H1 (cell line): ENCODE results near the gene RNU6-1. TPM values are rescaled to one million over a fixed set of nuclear protein-coding genes. Genes with fewer than 3 reads are reported as not detected.

Experiments used
- CTCF ChIA-PET: fragments of 300-600 bp; sonication (Branson Sonifier 250); formaldehyde crosslinking; loops from one replicate; lab custom pipeline; 2021; ENCODE audit not compliant: partially characterized antibody; lab: Charles Lee
- POLR2A ChIA-PET: fragments of 300-600 bp; sonication (Branson Sonifier 250); formaldehyde crosslinking; loops from one replicate; lab custom pipeline; 2021; ENCODE audit warnings: inconsistent platforms; ENCODE audit not compliant: partially characterized antibody; lab: Charles Lee
- DNase-seq, 2 experiments: peaks; one replicate each; pipeline versions ENCODE4 v3.0.0 to v3.0.0-alpha.2; 2010 to 2022; ENCODE audit warnings: low spot score in 2 of 2, low read depth in 1 of 2, mixed read lengths in 1 of 2
- FAIRE-seq: peaks from 2 replicates; lab custom pipeline; 2011; peaks lifted over from hg19 to GRCh38; lab: Jason Lieb, UNC
- H2AFZ ChIP-seq: 2 replicates; pipeline ENCODE4 v1.8.1; 2012; ENCODE audit warnings: low read length, inconsistent platforms
- H2AK5ac ChIP-seq: 2 replicates; pipeline ENCODE4 v1.6.1; 2013; ENCODE audit warnings: low read depth, low read length
- H2BK120ac ChIP-seq: replicated peaks from 2 replicates; pipeline ENCODE3; 2013; ENCODE audit warnings: low read depth, low read length, inconsistent platforms
- H2BK12ac ChIP-seq: 2 replicates; pipeline ENCODE4 v1.6.1; 2013; ENCODE audit warnings: low read depth, low read length
- H2BK15ac ChIP-seq: 2 replicates; pipeline ENCODE4 v1.6.1; 2013; ENCODE audit warnings: low read length
- H2BK20ac ChIP-seq: 2 replicates; pipeline ENCODE4 v1.6.1; 2013; ENCODE audit warnings: low read length
- H2BK5ac ChIP-seq: 2 replicates; pipeline ENCODE4 v1.6.1; 2013; ENCODE audit warnings: low read depth, low read length
- H3K14ac ChIP-seq: 2 replicates; pipeline ENCODE4 v1.6.1; 2013; ENCODE audit warnings: inconsistent platforms; ENCODE audit not compliant: insufficient read length
- H3K18ac ChIP-seq: 2 replicates; pipeline ENCODE4 v1.6.1; 2013; ENCODE audit warnings: low read length; ENCODE audit errors: extremely low read depth
- H3K23ac ChIP-seq: 2 replicates; pipeline ENCODE4 v1.6.1; 2013; ENCODE audit warnings: inconsistent platforms; ENCODE audit not compliant: insufficient read length
- H3K23me2 ChIP-seq: 2 replicates; pipeline ENCODE4 v1.6.1; 2013; ENCODE audit warnings: low read depth, low read length
- H3K27ac ChIP-seq: 2 replicates; pipeline ENCODE4 v1.6.1; 2011; ENCODE audit warnings: low read depth, low read length, inconsistent platforms
- H3K27me3 ChIP-seq, 4 experiments: replicated peaks in 1 of 4; 1 replicate in 1 of 4; 2 replicates in 3 of 4; pipeline versions ENCODE4 v1.6.1 to v1.8.1; 2011 to 2013; ENCODE audit warnings: low read length in 3 of 4, mild to moderate bottlenecking in 3 of 4, inconsistent platforms in 2 of 4, mixed read lengths in 2 of 4, moderate library complexity in 1 of 4; ENCODE audit not compliant: control insufficient read depth in 3 of 4, insufficient read depth in 3 of 4; ENCODE audit errors: extremely low read depth in 1 of 4
- H3K36me3 ChIP-seq, 4 experiments: 2 replicates each; pipeline versions ENCODE4 v1.6.1 to v1.8.1; 2011 to 2013; ENCODE audit warnings: mild to moderate bottlenecking in 4 of 4, low read length in 3 of 4, moderate library complexity in 2 of 4, control low read depth in 1 of 4, inconsistent platforms in 1 of 4; ENCODE audit not compliant: insufficient read depth in 4 of 4, control insufficient read depth in 2 of 4
- H3K4ac ChIP-seq: replicated peaks from 2 replicates; pipeline ENCODE3; 2013; ENCODE audit warnings: low read length, low read depth, mixed read lengths, inconsistent platforms; ENCODE audit not compliant: insufficient read length
- H3K4me1 ChIP-seq, 4 experiments: replicated peaks in 1 of 4; 1 replicate in 1 of 4; 2 replicates in 3 of 4; pipeline versions ENCODE4 v1.6.1 to v1.8.1; 2011 to 2013; ENCODE audit warnings: low read length in 3 of 4, inconsistent platforms in 2 of 4, mixed read lengths in 1 of 4; ENCODE audit not compliant: insufficient read depth in 4 of 4, control insufficient read depth in 3 of 4
- H3K4me2 ChIP-seq, 2 experiments: 2 replicates each; pipeline versions ENCODE4 v1.6.1 to v1.8.1; 2011 to 2013; ENCODE audit warnings: low read depth in 2 of 2, low read length in 2 of 2, control low read depth in 1 of 2, inconsistent platforms in 1 of 2, mild to moderate bottlenecking in 1 of 2; ENCODE audit not compliant: insufficient read depth in 1 of 2
- H3K4me3 ChIP-seq, 4 experiments: fragments of 200-600, 300-600 bp in 1 of 4; sonication (generic), shearing (Covaris generic), sonication (Bioruptor Twin) in 1 of 4; 2 replicates each; pipeline versions ENCODE4 v1.5.1 to v1.8.1; 2011 to 2016; ENCODE audit warnings: low read length in 4 of 4, low read depth in 3 of 4, control low read depth in 2 of 4, inconsistent platforms in 2 of 4, mild to moderate bottlenecking in 2 of 4, mixed read lengths in 1 of 4, moderate library complexity in 1 of 4; ENCODE audit not compliant: insufficient read depth in 2 of 4; ENCODE audit errors: extremely low read depth in 1 of 4
- H3K56ac ChIP-seq: replicated peaks from 2 replicates; pipeline ENCODE3; 2013; ENCODE audit warnings: low read depth, mild to moderate bottlenecking, mixed read lengths, low read length, inconsistent platforms; ENCODE audit not compliant: insufficient read length
- H3K79me1 ChIP-seq: 2 replicates; pipeline ENCODE4 v1.6.1; 2013; ENCODE audit warnings: low read depth, low read length, control low read depth
- H3K79me2 ChIP-seq, 2 experiments: 2 replicates each; pipeline versions ENCODE4 v1.6.1 to v1.8.1; 2012 to 2013; ENCODE audit warnings: low read length in 2 of 2, mild to moderate bottlenecking in 2 of 2, inconsistent platforms in 1 of 2; ENCODE audit not compliant: insufficient read depth in 2 of 2, control insufficient read depth in 1 of 2
- H3K9ac ChIP-seq, 4 experiments: replicated peaks in 1 of 4; 1 replicate in 1 of 4; 2 replicates in 3 of 4; pipeline versions ENCODE4 v1.6.1 to v1.8.1; 2011 to 2013; ENCODE audit warnings: low read depth in 3 of 4, low read length in 3 of 4, control low read depth in 2 of 4, mild to moderate bottlenecking in 2 of 4, moderate library complexity in 2 of 4, inconsistent platforms in 1 of 4; ENCODE audit errors: extremely low read depth in 1 of 4
- H3K9me3 ChIP-seq, 2 experiments: 2 replicates each; pipeline versions ENCODE4 v1.6.1 to v1.8.1; 2012 to 2013; ENCODE audit warnings: mild to moderate bottlenecking in 2 of 2, moderate library complexity in 2 of 2, control low read depth in 1 of 2, inconsistent platforms in 1 of 2, low read depth in 1 of 2, low read length in 1 of 2, mixed read lengths in 1 of 2; ENCODE audit not compliant: insufficient read depth in 2 of 2
- H4K20me1 ChIP-seq, 2 experiments: replicated peaks in 1 of 2; 2 replicates each; pipeline versions ENCODE3 to v1.8.1; 2011 to 2013; ENCODE audit warnings: inconsistent platforms in 2 of 2, low read length in 2 of 2, mild to moderate bottlenecking in 1 of 2; ENCODE audit not compliant: insufficient read depth in 2 of 2, control insufficient read depth in 1 of 2
- H4K5ac ChIP-seq: 2 replicates; pipeline ENCODE4 v1.6.1; 2013; ENCODE audit warnings: low read length, low read depth, mixed read lengths, inconsistent platforms; ENCODE audit not compliant: insufficient read length
- H4K8ac ChIP-seq: 2 replicates; pipeline ENCODE4 v1.8.0; 2013; ENCODE audit warnings: mild to moderate bottlenecking, moderate library complexity, low read length, inconsistent platforms; ENCODE audit not compliant: insufficient read depth; ENCODE audit errors: extremely low read depth
- H4K91ac ChIP-seq: replicated peaks from 2 replicates; pipeline ENCODE3; 2013; ENCODE audit warnings: low read length, mixed read lengths, inconsistent platforms; ENCODE audit not compliant: insufficient read length
- CBX8 ChIP-seq: fragments of 300-800, 300-1000 bp; sonication (generic); IDR thresholded peaks from 2 replicates; pipeline ENCODE4 v1.7.1; 2016; ENCODE audit warnings: low read depth, low read length, borderline replicate concordance
- EZH2 ChIP-seq: fragments of 200-600 bp; sonication (generic); IDR thresholded peaks from 2 replicates; pipeline ENCODE4 v1.7.1; 2012; ENCODE audit warnings: low read depth, mild to moderate bottlenecking, moderate library complexity, low read length, inconsistent platforms; ENCODE audit not compliant: severe bottlenecking
- KDM4A ChIP-seq: IDR thresholded peaks from one replicate; pipeline ENCODE4 v1.7.1; 2012; ENCODE audit warnings: low read depth, mild to moderate bottlenecking, moderate library complexity, low read length, inconsistent platforms; ENCODE audit not compliant: severe bottlenecking
- TAF1 ChIP-seq: IDR thresholded peaks from 2 replicates; pipeline ENCODE4 v1.6.1; 2011; ENCODE audit warnings: mild to moderate bottlenecking, low read depth, low read length
- TBP ChIP-seq: IDR thresholded peaks from 2 replicates; pipeline ENCODE4 v1.6.1; 2011; ENCODE audit warnings: low read depth, low read length, improper control_type of control experiment
- WGBS, 2 experiments: shearing (Covaris generic) in 1 of 2; methylation state at CpG; one replicate each; pipeline versions ENCODE4 v1.1.6 to v1.1.7; 2013 to 2015; ENCODE audit warnings: low lambda C conversion rate in 2 of 2, mixed read lengths in 2 of 2, inconsistent platforms in 1 of 2, low coverage in 1 of 2, missing lambda C conversion rate in 1 of 2; ENCODE audit not compliant: insufficient replicate concordance in 2 of 2, insufficient coverage in 1 of 2, insufficient read length in 1 of 2; ENCODE audit errors: extremely low coverage in 1 of 2, missing lambda C conversion rate in 1 of 2; 5-methylcytosine and 5-hydroxymethylcytosine counted together
- polyA plus RNA-seq, 7 experiments: library from polyadenylated mRNA; depleted of rRNA in 3 of 7; stranded (reverse) in 5 of 7; unstranded in 2 of 7; fragments of >200 nt in 5 of 7; fragments of 200-250 nt in 2 of 7; gene quantifications; 1 replicate in 5 of 7; 2 replicates in 1 of 7; 4 replicates in 1 of 7; pipeline versions ENCODE4 v1.2.1 to v1.2.3, GENCODE V29; 2011 to 2013; ENCODE audit warnings: missing spikeins in 2 of 7, mixed read lengths in 2 of 7
- total RNA-seq: library from RNA; stranded (reverse); fragmentation: NEBNext Ultra II Directional; extraction: Animal tissue kit (Norgen Biotek cat#: 25700); gene quantifications from 2 replicates; pipeline ENCODE4 v1.2.1, GENCODE V29; 2021
- TF ChIP-seq, protein P1 (sequence below): IDR thresholded peaks from 2 replicates; pipeline ENCODE4 v1.6.1; 2011; ENCODE audit warnings: low read depth, mild to moderate bottlenecking, low read length; ENCODE audit not compliant: insufficient read depth
- TF ChIP-seq, protein P2 (sequence below), 3 experiments: IDR thresholded peaks; 1 replicate in 2 of 3; 2 replicates in 1 of 3; pipeline versions ENCODE4 v1.5.1 to v1.6.1; 2011; ENCODE audit warnings: low read length in 3 of 3, mild to moderate bottlenecking in 3 of 3, inconsistent platforms in 2 of 3, low read depth in 1 of 3, moderate library complexity in 1 of 3; ENCODE audit not compliant: insufficient read depth in 1 of 3; ENCODE audit errors: control extremely low read depth in 1 of 3

RNU6-1 gene
- total and polyA plus RNA-seq, 2 of the 8 experiments (the other 6 are each of a cell fraction or from before 2014, with no cell fraction given): not detected

DNA sequence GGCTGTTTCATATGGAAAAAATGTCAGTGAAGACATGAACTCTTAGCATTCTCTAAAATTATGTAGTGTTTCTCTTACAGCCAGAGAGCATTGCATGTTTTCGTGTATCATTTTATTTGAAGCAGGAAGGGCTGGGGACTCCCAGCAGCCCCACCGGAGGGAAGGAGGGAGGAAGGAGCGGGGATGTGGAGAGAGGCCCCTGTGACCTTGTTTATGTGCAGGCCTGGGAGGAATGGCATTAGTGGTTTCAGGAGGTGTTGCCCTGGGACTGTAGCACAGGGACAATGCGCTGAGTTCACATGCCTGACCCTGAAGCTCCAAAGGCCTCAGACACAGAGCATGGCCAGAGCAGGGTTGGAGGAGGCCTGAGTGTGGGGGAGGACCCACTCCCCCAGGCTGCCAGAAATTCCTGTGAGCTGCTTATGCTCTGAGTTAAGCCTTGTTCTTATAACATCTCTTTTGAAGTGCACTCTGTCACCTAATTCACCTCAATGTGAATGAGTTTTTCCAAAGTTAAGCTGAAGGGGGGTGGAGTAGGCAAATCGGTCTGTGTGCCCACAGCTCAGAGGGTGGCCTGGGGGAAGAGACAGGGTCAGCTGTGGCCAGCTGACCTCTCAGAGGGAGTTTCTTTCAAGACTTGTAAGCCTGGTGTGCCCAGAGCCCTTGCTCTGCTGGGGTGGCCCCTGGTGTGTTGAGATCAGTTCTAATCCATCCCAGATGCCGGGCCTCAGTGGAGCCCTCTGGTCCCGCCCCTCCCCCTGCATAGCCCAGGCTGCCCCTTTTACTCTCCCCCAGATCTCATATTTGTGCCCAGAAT is 3.9 kb upstream of the RNU6-1 start:
- Histone ChIP-seq H2BK12ac (no peak overlapping the region), H3K9me3 (no peaks in the 10 kb centered on the region), H3K23ac (no peak overlapping the region), H3K79me1 (no peaks in the 10 kb centered on the region), H2BK20ac (no peak overlapping the region), H2BK5ac (peak overlapping the region; percentile 46; the same call in 1 of the 2 replicates), H3K4ac (no peak overlapping the region), H3K14ac (no peak overlapping the region), H2BK120ac (no peak overlapping the region), H3K36me3 (no peaks in the 10 kb centered on the region), H3K4me2 (no peak overlapping the region), H3K27ac (no peak overlapping the region), H4K91ac (peak overlapping the region; percentile 7), H2BK15ac (no peak overlapping the region), H4K8ac (no peak overlapping the region), H4K5ac (no peak overlapping the region), H3K56ac (no peak overlapping the region), H2AK5ac (no peak overlapping the region), H3K9ac (no peak overlapping the region), H2AFZ (0 out of 2 replicates have a peak overlapping the region, but pooled peaks have one; percentile 11), H4K20me1 (no peaks in the 10 kb centered on the region), H3K18ac (peak overlapping the region; percentile 2), H3K23me2 (peaks cover 10% of the 10 kb centered on the region), H3K4me1 (peaks cover 6 to 19% (median 12%) of the 10 kb centered on the region in 4 experiments), H3K4me3 (no peak overlapping the region), H3K79me2 (no peaks in the 10 kb centered on the region), H3K27me3 (peaks cover 0 to 8% (median 4%) of the 10 kb centered on the region in 4 experiments; a peak in 3 of 7 replicates)
- ChIA-PET POLR2A (interaction anchor here (0.7 kb wide), 1 partner anchor 122 kb away, joined by 3 read pairs; no protein-coding TSS in a partner anchor), CTCF (interaction anchor here (1.6 to 1.9 kb wide), 2 partner anchors 18 to 19 kb away, joined by 4 to 7 read pairs; no protein-coding TSS in a partner anchor)
- TF ChIP-seq KDM4A (no peak), CBX8 (no peak), TAF1 (no peak), TBP (no peak), EZH2 (no peak)
- TF ChIP-seq, protein P1, sequence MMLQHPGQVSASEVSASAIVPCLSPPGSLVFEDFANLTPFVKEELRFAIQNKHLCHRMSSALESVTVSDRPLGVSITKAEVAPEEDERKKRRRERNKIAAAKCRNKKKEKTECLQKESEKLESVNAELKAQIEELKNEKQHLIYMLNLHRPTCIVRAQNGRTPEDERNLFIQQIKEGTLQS: no peak
- TF ChIP-seq, protein P2, sequence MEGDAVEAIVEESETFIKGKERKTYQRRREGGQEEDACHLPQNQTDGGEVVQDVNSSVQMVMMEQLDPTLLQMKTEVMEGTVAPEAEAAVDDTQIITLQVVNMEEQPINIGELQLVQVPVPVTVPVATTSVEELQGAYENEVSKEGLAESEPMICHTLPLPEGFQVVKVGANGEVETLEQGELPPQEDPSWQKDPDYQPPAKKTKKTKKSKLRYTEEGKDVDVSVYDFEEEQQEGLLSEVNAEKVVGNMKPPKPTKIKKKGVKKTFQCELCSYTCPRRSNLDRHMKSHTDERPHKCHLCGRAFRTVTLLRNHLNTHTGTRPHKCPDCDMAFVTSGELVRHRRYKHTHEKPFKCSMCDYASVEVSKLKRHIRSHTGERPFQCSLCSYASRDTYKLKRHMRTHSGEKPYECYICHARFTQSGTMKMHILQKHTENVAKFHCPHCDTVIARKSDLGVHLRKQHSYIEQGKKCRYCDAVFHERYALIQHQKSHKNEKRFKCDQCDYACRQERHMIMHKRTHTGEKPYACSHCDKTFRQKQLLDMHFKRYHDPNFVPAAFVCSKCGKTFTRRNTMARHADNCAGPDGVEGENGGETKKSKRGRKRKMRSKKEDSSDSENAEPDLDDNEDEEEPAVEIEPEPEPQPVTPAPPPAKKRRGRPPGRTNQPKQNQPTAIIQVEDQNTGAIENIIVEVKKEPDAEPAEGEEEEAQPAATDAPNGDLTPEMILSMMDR (IDR thresholded peaks at IDR 0.05; ENCODE audit: control extremely low read depth in 1 of 3, insufficient read depth in 1 of 3, low read depth in 1 of 3, low read length in 3 of 3): no peak
- 69% methylated on average over 7 of the region's 7 CpGs; no CpG with 5 or more reads in 1 of the 2 experiments for WGBS, 2 experiments
- DNase-seq (no peak), FAIRE-seq (no peak)
